VCaP (cell line): ENCODE data around the gene GMPR.

Source experiments
- H3K27ac ChIP-seq: fragments of 450-650 bp; 2 replicates; pipeline ENCODE4 v1.5.1; 2017
- TF ChIP-seq, protein P1 (sequence below): fragments of 450-650 bp; conservative IDR thresholded peaks from 2 replicates; pipeline ENCODE4 v1.5.1; 2017; ENCODE audit warnings: mild to moderate bottlenecking, moderate library complexity

GMPR gene

DNA sequence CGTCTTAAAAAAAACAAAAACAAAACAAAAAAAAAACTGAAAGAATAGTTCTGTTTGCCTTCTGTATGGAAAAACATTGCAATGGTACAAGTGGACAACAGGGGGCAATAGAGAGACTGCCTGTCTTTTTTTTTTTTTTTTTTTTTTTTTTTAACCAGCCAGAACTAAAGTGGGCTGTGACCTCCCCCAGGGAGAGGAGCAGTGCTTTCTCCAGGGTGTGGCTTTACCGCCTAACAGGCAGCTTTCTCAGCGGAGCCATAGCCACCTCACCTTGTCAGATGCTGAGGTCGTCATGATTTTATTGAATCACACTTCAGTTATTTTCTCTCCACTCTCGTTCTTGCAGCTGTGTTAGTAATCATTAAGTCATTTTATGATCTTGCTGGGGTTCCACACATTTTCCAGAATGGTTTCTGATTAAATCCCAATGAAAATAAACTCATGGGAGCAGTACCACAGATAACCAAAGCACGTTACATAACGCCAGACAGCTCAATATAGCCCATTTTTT lies 78.4 kb downstream of the GMPR start:
- TF ChIP-seq, protein P1, sequence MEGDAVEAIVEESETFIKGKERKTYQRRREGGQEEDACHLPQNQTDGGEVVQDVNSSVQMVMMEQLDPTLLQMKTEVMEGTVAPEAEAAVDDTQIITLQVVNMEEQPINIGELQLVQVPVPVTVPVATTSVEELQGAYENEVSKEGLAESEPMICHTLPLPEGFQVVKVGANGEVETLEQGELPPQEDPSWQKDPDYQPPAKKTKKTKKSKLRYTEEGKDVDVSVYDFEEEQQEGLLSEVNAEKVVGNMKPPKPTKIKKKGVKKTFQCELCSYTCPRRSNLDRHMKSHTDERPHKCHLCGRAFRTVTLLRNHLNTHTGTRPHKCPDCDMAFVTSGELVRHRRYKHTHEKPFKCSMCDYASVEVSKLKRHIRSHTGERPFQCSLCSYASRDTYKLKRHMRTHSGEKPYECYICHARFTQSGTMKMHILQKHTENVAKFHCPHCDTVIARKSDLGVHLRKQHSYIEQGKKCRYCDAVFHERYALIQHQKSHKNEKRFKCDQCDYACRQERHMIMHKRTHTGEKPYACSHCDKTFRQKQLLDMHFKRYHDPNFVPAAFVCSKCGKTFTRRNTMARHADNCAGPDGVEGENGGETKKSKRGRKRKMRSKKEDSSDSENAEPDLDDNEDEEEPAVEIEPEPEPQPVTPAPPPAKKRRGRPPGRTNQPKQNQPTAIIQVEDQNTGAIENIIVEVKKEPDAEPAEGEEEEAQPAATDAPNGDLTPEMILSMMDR = peak; percentile 60
- H3K27ac ChIP-seq = no peak overlapping the region

DNA sequence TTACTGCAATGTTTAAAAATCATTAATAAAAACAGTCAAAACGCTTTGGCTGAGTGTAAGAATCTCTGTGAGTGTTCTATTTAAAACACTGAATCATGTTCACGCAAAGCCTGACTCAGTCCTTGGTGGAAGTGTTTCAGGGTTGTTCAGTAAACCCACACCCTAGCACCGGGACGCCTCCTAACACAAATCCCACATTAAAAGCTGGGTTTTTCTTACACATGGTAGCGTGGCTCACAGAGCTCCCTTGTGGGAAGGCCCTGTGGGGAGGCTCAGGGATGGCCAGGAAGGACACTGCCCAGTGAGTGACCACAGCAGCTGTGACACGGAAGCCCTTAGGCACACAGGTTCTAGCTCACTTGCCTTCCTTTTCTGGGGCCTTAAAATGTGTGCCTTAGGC lies 80.2 kb downstream of the GMPR start:
- no peak overlapping the region for H3K27ac ChIP-seq
- TF ChIP-seq, protein P1 = no peak

DNA sequence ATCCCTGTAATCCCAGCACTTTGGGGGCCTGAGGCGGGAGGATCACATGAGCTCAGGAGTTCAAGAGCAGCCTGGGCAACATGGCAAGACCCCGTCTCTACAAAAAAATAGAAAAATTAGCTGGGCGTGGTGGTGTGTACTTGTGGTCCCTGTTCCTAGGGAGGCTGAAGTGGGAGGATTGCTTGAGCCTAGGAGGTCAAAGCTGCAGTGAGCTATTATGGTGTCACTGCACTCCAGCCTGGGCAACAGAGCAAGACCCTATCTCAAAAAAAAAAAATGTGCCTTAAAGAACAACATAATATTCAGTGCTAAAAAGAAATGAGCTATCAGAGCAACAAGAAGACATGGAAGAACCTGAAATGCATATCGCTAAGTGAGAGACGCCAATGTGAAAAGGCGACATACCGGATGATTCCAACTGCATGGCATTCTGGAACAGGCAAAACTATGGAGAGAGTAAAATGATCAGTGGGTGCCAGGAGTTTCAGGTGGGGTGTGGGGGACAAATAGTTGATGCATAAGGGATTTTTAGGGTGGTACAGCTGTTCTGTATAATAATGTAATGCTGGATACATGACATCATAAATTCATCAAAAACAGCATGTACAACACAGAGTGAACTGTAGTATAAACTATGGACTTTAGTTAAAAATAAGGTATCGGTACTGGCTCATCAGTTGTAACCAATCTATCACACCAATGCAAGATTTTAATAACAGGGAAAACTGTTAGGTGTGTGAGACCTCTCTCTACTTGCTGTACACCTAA lies 80.8 kb downstream of the GMPR start:
- H3K27ac ChIP-seq = no peak overlapping the region
- TF ChIP-seq, protein P1 = no peak

DNA sequence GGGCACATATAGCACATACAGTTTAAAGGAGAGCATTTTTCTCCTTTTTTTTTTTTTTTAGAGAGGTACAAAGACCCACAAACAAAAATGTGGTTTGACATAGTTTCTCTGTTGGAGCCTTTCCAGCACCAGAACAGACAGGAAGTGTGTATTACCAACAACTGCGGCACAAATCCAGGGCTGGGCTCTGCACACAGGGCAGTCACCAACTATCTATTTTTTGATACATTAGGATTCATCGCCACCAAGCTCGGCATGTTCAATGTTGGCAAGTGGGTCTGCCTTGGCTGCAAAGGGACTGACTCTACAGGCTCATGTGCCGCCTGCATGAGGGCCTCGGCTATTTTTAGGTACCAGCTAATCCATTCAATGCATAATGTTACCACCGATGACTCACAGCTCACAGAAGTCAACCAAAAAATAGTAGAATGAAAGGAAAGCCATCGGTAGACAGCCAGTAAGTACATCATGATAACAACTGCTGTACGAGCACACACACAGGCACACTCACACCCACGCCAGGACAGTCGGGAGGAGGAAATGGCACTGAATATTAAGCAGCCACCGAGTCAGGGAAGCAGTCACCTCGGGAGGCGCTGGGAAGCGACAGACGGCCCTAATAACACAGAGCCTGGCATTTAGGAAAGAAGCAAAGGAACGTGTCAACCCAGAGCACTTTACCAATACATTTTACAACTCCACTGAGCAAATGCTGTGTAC lies 81.6 kb downstream of the GMPR start:
- TF ChIP-seq, protein P1 = no peak
- H3K27ac ChIP-seq = no peak overlapping the region

DNA sequence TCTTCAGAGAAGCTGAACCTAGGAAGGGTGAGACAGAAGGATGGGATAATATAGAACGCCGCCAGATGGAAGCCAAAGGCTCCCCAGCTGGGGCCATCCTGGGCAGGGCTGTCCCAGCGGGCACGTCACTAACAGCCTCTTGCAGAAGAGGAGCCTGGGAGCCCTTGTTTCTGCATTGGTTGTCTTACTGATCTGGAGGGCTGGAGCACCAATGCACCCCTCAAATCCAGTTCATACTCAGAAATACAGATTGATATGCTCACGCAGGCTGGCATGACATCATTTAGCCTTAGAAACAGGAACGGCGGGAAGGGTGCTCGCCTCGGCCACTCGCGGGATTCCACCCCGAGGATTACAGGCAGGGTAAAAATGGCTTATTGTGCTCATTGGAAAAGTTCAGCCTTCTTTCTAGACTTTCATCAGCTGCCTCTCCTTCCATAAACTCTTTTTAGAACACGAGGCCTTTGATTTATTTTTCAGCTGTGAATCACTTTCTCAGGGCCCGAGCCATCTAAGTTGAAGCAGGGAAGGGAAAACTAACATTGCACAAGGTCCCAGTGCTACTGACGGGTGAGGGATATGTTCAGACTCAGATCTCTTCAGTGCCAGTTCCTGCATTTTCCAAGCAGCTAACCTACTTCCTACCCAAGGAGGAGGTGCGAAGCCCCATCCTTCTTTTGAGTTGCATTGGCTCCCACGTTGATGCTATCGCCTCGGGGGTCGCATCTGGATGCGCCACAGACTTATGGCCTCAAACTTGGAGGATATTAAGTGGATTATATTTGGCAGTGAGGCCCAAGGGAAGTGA lies 82.3 kb downstream of the GMPR start:
- TF ChIP-seq, protein P1 = no peak
- no peak overlapping the region for H3K27ac ChIP-seq

DNA sequence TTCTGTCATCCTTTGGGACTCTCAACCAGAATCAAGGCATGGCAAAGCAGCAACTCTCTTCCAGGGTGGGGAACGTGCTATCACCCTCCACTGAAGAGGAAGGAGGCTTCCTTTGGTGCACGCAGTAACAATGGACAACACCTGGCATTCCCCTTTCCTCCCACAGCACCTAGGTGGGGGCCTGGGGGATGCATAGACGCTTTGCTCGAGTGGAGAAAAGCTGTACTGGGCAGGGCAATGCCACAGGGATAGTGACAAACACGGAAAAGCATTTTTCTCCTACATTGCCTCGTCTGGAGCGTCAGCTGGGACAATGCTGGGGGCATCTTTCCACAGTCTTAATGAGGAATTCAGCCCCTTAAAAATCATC lies 82.9 kb downstream of the GMPR start:
- TF ChIP-seq, protein P1 = no peak
- H3K27ac ChIP-seq = no peak overlapping the region

DNA sequence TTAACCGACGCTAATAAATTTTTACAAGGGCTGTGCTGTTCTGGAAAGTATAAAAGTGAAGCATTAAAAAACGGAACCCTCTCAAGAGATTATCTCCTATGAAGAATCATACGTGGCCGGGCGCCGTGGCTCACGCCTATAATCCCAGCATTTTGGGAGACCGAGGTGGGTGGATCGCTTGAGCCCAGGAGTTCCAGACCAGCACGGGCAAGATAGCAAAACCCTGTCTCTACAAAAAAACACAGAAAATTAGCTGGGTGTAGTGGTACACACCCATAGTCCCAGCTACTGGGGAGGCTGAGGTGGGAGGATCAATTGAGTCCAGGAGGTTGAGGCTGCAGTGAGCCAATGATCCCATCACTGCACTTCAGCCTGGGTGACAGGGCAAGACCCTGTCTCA lies 83.4 kb downstream of the GMPR start:
- H3K27ac ChIP-seq = no peak overlapping the region
- TF ChIP-seq, protein P1 = no peak
